ENCODE measurements around the gene CDKN2B-AS1. TPM values are rescaled to one million over a fixed set of nuclear protein-coding genes. Genes with fewer than 3 reads are reported as not detected.

Gene CDKN2B-AS1
- total RNA-seq, 1 donor from 2014 or later = not detected

- TF ChIP-seq EZH2phosphoT487 (IDR thresholded peaks at IDR 0.05) (no peak), EZH2 (IDR thresholded peaks at IDR 0.05) (no peak), CTCF (IDR thresholded peaks at IDR 0.05) (no peak)
Measured at GRCh38 chr9:22124263-22125011, 129.8 kb downstream of the CDKN2B-AS1 start.

GRCh38 chr9:22129133-22129532 is 134.5 kb downstream of the CDKN2B-AS1 start:
- no peaks in the 10 kb centered on the region for H3K9me3 Mint-ChIP-seq
- TF ChIP-seq EZH2 (IDR thresholded peaks at IDR 0.05) (no peak), CTCF (IDR thresholded peaks at IDR 0.05) (no peak)
- no peak for DNase-seq (ENCODE audit: low spot score)
- no peaks in the 10 kb centered on the region for H3K4me1 Mint-ChIP-seq
- no peaks in the 10 kb centered on the region for H3K4me1 ChIP-seq
- no peaks in the 10 kb centered on the region for H4K20me1 ChIP-seq (ENCODE audit: low read depth)
- H3K79me2 ChIP-seq (ENCODE audit: low read depth) = no peaks in the 10 kb centered on the region
- no peak overlapping the region for H3K4me3 Mint-ChIP-seq
- no peak overlapping the region for H3K27ac ChIP-seq
- no peak overlapping the region for H3K4me3 ChIP-seq
- no peak overlapping the region for H3K9ac ChIP-seq
- no peaks in the 10 kb centered on the region for H3K36me3 Mint-ChIP-seq
- H3K9me3 ChIP-seq (ENCODE audit: low read depth) = no peaks in the 10 kb centered on the region
- no peak overlapping the region for H3K4me2 ChIP-seq
- H3K27me3 Mint-ChIP-seq (ENCODE audit: insufficient read depth, low read depth) = no peaks in the 10 kb centered on the region
- H3K27me3 ChIP-seq = no peaks in the 10 kb centered on the region
- H2AFZ ChIP-seq (replicated peaks) = no peak overlapping the region
- no peak overlapping the region for H3K27ac Mint-ChIP-seq
- H3F3A ChIP-seq (ENCODE audit: low read depth) = no peaks in the 10 kb centered on the region
- no peaks in the 10 kb centered on the region for H3K36me3 ChIP-seq

More at GRCh38 chr9:22124263-22125011, 129.8 kb downstream of the CDKN2B-AS1 start:
- Histone ChIP-seq H3K36me3 (no peaks in the 10 kb centered on the region), H3K9me3 (ENCODE audit: low read depth) (no peaks in the 10 kb centered on the region), H3K27me3 (no peaks in the 10 kb centered on the region), H3K4me2 (no peak overlapping the region), H2AFZ (replicated peaks) (no peak overlapping the region), H3K27ac (no peak overlapping the region), H4K20me1 (ENCODE audit: low read depth) (no peaks in the 10 kb centered on the region), H3K9ac (no peak overlapping the region), H3F3A (ENCODE audit: low read depth) (no peaks in the 10 kb centered on the region), H3K4me1 (no peaks in the 10 kb centered on the region), H3K79me2 (ENCODE audit: low read depth) (no peaks in the 10 kb centered on the region), H3K4me3 (no peak overlapping the region)
- no peak overlapping the region for H3K27ac Mint-ChIP-seq
- no peak for DNase-seq (ENCODE audit: low spot score)
- H3K36me3 Mint-ChIP-seq = no peaks in the 10 kb centered on the region
- H3K4me3 Mint-ChIP-seq = no peak overlapping the region
- no peaks in the 10 kb centered on the region for H3K4me1 Mint-ChIP-seq
- H3K27me3 Mint-ChIP-seq (ENCODE audit: insufficient read depth, low read depth) = no peaks in the 10 kb centered on the region
- no peaks in the 10 kb centered on the region for H3K9me3 Mint-ChIP-seq

- no peak for DNase-seq (ENCODE audit: low spot score)
- Histone ChIP-seq H4K20me1 (ENCODE audit: low read depth) (no peaks in the 10 kb centered on the region), H3K4me1 (no peaks in the 10 kb centered on the region), H3K4me3 (no peak overlapping the region), H3K36me3 (no peaks in the 10 kb centered on the region), H3K4me2 (no peak overlapping the region), H3K9ac (no peak overlapping the region), H3K9me3 (ENCODE audit: low read depth) (no peaks in the 10 kb centered on the region), H3K27me3 (no peaks in the 10 kb centered on the region), H3K27ac (no peak overlapping the region), H3K79me2 (ENCODE audit: low read depth) (no peaks in the 10 kb centered on the region), H2AFZ (replicated peaks) (no peak overlapping the region), H3F3A (ENCODE audit: low read depth) (no peaks in the 10 kb centered on the region)
- Mint-ChIP-seq H3K4me3 (no peak overlapping the region), H3K4me1 (no peaks in the 10 kb centered on the region), H3K36me3 (no peaks in the 10 kb centered on the region), H3K9me3 (no peaks in the 10 kb centered on the region), H3K27ac (no peak overlapping the region), H3K27me3 (ENCODE audit: insufficient read depth, low read depth) (no peaks in the 10 kb centered on the region)
- TF ChIP-seq EZH2phosphoT487 (IDR thresholded peaks at IDR 0.05) = no peak
- no peak for TF ChIP-seq EZH2 (IDR thresholded peaks at IDR 0.05)
- no peak for TF ChIP-seq CTCF (IDR thresholded peaks at IDR 0.05)
Measured at GRCh38 chr9:22129633-22130032, 135.0 kb downstream of the CDKN2B-AS1 start.

Data from neural progenitor cell (in vitro differentiated cells).